IPS DF 4.7 (cell line): Measurements from ENCODE around the gene MGAT5.

ENCODE experiments used
- DNase-seq: peaks from one replicate; pipeline ENCODE4 v3.0.0-alpha.2; 2013; ENCODE audit warnings: low spot score; ENCODE audit errors: extremely low read depth

MGAT5 gene

GRCh38 chr2:134416018-134416417 lies 162.1 kb downstream of the MGAT5 start:
- DNase-seq = no peak

- DNase-seq = no peak
Observed at GRCh38 chr2:134416637-134417036, 162.8 kb downstream of the MGAT5 start.

- DNase-seq = no peak
Observed at GRCh38 chr2:134417968-134418582, 164.2 kb downstream of the MGAT5 start.

- DNase-seq = no peak
Observed at GRCh38 chr2:134420259-134420658, 166.4 kb downstream of the MGAT5 start.

GRCh38 chr2:134420920-134421319 lies 167.0 kb downstream of the MGAT5 start:
- no peak for DNase-seq

- no peak for DNase-seq
Observed at GRCh38 chr2:134421556-134422328, 167.9 kb downstream of the MGAT5 start.

- no peak for DNase-seq
Observed at GRCh38 chr2:134425724-134426496, 172.0 kb downstream of the MGAT5 start.

GRCh38 chr2:134426721-134427120 lies 172.8 kb downstream of the MGAT5 start:
- no peak for DNase-seq

GRCh38 chr2:134429886-134430285 lies 176.0 kb downstream of the MGAT5 start:
- no peak for DNase-seq

GRCh38 chr2:134431838-134432434 lies 178.1 kb downstream of the MGAT5 start:
- no peak for DNase-seq

- DNase-seq = no peak
Observed at GRCh38 chr2:134432435-134432883, 178.6 kb downstream of the MGAT5 start.

GRCh38 chr2:134433469-134433868 lies 179.6 kb downstream of the MGAT5 start:
- no peak for DNase-seq

GRCh38 chr2:134433979-134434378 lies 180.1 kb downstream of the MGAT5 start:
- no peak for DNase-seq

- no peak for DNase-seq
Observed at GRCh38 chr2:134435505-134435904, 181.6 kb downstream of the MGAT5 start.

GRCh38 chr2:134435936-134436335 lies 182.1 kb downstream of the MGAT5 start:
- DNase-seq = no peak

- DNase-seq = no peak
Observed at GRCh38 chr2:134436706-134437105, 182.8 kb downstream of the MGAT5 start.

GRCh38 chr2:134438371-134438770 lies 184.5 kb downstream of the MGAT5 start:
- DNase-seq = no peak

GRCh38 chr2:134440336-134440909 lies 186.6 kb downstream of the MGAT5 start:
- DNase-seq = no peak

- no peak for DNase-seq
Observed at GRCh38 chr2:134441153-134441863, 187.4 kb downstream of the MGAT5 start.

- DNase-seq = no peak
Observed at GRCh38 chr2:134443814-134444480, 190.1 kb downstream of the MGAT5 start.
